SHP77 treated with DMSO at 0.1 percent for 48 hours (cell line): ENCODE results near the gene KCNMA1.
"Not testable (repeated sequence)": the region's sequence is repeated elsewhere in the genome, so short reads cannot be mapped to it uniquely, and the experiment has no call there.

Experiments
- DNase-seq: peaks from one replicate; lab custom pipeline; 2025; lab: John Stamatoyannopoulos, UW

Gene KCNMA1

DNA sequence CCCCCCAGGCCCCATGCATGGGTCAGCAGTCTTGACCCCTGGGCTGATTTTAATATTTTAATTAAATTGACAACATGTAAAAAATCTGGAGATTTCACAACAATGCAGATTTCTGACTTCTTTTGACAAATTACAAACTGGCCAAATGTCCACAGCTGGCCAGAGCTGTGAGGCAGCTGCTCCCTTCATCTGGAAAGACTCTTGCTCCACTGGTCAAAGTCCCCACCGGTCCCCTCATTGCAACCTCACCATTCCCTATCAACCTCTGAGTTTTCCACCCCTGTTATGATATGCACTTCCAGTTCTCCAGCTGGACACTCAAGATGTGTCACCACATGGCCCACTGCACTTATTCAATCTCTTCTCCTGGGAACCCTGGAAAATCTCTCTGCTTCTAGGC lies 266.2 kb downstream of the KCNMA1 start:
- DNase-seq: no peak

DNA sequence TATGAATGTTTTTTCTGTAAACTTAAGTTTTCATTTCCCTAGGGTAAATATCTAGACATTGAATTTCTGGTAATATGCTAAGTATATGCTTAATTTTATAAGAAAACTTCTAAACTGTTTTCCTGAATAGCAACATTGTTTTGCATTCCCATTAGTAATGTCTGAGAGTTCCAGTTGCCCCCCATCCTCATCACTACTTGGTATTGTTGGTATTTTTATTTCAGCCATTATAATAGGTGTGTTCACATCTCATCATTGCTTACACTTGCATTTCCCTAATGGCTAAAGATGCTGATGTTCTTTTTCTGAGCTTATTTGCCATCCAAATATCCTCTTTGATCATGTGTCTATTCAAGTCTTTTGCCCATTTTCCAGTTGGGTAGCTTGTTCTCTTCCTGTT lies 269.6 kb downstream of the KCNMA1 start:
- DNase-seq: no peak

DNA sequence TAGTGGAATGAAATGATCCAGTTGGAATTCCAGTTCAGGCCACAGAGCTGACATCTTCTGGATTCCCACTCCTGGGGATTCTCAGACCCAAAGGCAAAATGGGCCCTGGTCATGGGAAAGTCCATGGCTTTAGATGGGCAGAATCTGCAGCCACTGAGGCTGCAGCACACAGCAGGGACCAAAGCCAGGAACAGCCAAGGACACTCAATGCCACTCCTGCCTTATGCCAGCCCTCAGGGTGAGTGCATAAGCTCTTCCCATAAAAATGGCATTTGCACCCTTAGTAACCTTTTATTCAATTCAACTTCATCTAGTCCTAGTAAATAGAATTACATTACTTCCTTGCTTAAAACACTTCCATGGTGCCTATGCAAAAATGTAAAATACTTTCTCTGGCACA lies 274.4 kb downstream of the KCNMA1 start:
- DNase-seq: no peak

DNA sequence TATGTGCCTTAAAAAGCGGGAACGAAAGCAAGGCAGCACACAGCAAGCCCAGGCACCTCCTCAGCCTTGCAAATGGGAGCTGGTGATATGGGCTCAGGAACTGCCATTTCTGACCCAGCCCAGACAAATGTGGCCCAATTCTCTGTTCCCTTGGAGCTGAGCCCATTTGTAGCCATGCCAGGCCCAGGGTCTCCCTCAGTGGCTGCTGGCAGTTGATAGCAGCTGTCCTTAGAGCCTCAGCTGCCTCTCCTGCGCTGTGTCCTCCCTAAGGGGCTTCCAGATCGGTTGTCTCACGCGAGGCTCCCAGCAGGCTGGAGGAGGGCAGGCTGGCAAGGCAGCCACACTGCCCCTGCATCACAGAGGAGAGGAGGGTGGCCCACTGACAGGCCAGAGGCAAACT lies 275.8 kb downstream of the KCNMA1 start:
- DNase-seq: no peak

DNA sequence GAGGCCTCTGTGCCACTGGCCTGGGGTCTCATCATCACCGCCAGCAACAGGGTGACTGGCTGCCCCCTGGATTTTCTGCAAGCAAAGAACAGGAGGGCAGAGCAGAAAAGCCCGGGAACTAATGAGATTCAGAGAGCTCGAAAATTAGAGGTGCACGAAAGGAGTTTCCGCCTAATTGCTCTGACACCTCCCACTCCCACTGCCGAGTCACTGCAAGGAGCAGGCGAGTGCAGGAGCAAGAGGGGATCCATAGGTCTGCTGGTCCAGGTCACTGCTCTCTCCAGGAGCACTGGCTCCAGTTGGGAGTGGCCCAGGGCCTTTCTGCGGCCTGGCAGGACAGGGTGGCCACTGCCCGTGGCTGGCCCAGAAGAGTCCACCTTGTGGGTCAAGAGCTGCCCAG lies 276.2 kb downstream of the KCNMA1 start:
- no peak for DNase-seq

DNA sequence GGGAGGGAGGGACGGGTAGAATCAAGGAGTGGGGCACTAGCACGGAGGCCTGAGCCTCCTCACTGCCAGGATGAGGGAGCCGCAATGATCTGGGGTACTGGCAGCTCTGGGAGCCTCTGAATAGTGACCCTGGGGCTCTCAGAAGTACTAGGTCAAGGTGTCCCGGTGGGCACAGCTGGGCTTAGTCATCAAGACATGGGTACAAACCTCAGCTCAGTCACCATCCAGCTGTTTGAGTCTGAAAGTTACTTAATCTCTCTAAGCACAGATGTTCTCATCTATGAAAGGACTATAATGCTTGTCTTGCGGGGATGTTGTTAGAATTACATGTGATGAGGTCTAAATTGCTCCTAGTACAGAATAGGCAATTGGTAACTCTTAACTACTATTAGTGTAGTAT lies 276.8 kb downstream of the KCNMA1 start:
- DNase-seq: no peak

DNA sequence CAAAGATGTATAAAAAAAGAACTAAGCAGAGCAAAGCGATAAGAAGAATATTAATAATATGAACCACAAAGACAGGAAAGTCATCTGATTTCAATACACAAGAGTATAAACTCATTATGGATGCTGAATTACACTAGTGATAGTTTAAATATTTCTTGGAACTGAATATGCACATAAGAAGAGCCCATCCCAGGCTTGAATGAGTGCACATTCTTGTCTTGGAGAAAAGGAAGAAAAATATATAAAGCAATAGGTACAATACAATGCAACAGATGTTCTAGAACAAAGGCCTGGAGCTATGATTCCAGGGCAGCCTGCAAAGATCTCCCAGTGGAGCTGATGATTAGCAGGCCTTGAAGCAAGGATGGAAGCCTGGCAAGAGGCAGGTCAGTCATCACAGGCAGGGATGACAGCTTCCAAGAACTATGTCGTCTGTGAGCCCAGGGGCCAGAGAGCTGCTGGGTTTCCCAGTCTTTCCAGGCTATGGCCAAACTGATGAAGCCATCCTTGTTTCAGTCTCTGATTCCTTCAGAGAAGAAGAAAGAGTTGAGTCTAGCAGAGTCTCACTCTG lies 277.6 kb downstream of the KCNMA1 start:
- no peak for DNase-seq

DNA sequence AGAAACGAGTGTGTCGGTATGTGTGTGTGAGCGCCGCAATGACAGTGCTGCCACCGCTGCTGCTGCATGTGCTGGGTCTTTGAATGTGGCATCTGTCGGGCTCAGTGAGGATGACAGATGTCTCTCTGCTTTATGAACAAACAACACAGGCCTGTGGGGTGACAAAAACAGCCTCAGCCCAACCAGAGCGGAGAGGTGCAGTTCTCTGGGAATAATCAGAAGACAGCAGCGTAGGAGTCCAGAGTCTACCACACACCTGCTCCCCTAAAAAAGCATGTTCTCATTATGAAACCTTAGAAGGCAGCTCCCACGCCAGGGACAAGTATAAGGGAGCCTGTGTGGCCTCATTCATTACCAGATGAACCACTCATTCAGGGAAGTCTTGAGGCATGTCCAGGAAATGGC lies 278.3 kb downstream of the KCNMA1 start:
- DNase-seq: no peak

DNA sequence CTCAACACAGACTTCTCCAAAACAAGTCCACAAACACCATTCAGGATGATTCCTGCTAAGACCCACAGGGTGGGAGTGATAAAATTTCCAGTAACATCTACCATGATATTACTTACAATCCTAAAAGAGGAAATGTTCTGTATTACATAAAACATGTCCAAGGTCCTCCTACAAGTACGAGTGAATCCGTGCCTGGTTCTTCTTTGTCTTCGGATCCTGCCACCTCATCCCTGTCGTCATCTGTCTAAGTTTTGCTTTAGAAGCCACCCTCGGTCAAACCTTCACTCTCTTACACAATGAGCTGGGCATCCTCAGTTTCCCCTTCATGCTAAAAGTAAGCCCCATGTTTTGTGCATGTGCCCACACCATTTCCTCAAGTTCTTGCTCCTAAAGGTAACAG lies 279.0 kb downstream of the KCNMA1 start:
- DNase-seq: no peak

DNA sequence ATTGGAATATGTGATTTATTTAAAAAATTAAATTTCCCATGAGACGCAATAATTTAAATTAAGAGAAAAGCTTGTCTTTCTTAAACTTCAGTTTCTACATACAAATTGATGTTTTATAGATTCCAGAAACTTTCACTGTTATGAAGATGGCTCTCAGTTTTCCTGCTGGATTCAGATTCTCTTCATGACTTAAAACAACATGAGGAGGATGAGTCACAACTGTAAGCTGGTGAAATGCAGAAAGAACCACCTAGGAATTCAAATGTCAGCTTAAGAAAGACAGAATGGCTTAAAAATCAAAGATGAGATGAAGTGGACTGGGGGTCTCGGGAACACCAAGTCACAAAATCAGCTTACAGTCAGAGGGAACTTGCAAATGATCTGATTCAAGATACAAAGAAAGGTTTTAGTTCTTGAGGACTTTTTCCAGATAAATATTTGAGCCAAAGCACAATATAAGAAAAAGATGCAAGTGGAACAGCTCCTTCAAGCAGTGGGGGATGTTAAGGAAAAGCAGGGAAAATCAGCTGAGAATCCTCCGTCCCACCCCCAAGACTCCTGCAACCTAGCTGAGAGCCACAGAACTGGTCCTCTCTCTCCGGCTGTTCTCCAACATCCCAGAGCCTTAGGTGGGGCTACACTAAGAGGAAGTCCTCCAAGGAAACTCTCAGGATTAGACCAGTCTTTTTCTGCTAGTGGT lies 279.8 kb downstream of the KCNMA1 start:
- no peak for DNase-seq

DNA sequence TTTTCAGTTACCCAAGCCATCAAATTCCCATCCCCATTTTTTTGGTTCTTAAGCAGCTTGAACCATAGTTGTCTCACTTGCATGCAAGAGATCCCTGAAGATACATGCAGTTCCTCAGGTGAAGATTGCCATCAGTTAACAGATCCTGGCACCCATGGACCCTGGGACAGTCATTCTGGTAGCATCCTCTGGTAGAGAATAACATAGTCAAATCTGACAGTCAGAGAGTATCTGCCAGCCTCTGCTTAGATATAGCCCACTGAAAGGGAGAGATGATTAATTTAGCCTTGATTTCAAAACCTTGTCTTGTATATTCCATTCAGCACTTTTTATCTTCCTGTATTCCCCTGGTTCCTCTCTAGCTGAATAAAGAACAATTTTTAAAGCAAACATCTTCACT lies 280.4 kb downstream of the KCNMA1 start:
- no peak for DNase-seq

DNA sequence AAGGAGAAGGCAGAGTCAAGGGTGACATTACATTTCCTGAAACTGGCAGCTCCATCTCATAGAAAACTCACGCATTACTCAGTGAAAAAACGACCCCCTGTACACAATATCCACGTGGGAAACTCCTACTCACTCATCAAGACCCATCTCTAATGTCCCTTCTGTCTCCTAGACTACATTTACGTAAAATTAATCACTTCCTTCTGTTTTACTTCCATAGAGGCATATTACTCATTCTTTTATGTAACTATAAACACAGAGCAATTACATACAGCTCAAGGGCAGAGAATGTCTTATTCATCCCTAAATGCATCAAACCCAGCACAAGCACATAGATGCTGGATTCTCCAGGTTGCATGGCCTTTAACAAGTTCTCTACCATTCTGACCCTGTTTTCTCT lies 281.8 kb downstream of the KCNMA1 start:
- DNase-seq: no peak

DNA sequence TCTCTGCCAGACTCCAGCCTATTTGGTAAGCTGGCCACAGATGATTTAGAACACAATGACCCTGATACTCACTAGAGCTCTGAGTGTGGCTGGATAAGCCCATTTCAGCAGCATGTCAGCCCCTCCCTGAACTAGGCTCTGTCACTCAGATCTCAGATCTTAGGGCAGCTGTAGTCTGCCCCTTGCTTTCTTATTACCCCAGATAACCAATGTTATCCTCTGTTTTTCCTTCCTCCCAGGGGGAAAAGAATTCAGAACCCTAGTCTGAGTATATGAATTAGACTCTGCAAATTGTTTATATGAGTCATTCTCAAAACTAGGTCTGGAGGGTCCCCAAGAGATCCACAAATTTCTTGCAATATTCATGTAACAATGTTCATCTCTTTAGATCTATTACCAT lies 286.2 kb downstream of the KCNMA1 start:
- DNase-seq: no peak

DNA sequence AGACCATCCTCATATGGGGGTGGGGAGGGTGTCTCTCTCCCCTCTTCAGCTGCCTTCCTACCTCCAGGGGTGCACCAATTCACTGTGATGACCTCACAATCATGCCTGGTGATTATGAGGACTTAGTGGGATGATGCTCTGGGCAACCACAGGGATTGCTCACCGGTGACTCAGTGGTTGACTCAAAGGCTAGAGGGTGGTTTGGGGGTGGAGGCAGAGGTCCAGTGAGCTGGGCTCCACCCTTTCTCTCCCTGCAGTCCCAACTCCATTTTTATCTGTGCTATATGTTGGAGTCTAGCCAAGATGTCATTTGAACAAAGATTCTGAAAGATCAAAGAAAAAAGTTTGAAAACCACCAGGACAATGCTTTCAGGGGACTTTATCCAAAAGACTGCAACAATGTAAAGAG lies 286.9 kb downstream of the KCNMA1 start:
- no peak for DNase-seq

DNA sequence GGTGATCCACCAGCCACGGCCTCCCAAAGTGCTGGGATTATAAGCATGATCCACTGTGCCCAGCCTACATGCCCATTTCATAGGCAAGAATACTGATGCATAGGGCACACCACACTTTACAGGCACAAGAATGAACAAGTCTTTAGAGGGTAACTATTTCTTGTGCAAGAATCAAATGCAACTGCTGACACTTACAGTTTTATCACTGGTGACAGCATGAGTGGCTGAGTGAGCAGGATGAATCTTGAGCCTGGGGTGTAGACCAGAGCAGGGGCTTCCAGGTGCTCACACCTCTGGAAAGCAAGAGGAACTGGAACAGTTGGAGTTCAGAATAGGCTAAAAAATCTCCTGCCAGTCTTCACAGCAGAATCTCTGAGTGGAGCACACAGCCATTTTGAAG lies 287.5 kb downstream of the KCNMA1 start:
- DNase-seq: no peak

DNA sequence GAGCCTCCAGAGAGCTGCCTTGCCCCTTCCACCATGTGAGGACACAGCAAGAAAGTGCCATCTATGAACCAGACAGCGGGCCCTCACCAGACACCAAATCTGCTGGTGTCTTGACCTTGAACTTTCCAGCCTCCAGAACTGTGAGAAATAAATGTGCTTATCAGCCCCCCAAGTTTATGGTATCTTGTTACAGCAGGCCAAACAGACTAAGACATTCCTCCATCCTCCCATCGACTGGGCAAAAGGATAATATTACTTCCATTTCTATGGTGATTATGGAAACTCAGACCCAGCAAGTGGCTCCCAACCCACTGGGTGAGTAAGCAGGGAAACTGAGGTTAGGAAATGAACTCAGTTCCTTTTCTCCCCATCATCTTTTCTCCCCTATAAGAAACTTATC lies 288.4 kb downstream of the KCNMA1 start:
- no peak for DNase-seq

DNA sequence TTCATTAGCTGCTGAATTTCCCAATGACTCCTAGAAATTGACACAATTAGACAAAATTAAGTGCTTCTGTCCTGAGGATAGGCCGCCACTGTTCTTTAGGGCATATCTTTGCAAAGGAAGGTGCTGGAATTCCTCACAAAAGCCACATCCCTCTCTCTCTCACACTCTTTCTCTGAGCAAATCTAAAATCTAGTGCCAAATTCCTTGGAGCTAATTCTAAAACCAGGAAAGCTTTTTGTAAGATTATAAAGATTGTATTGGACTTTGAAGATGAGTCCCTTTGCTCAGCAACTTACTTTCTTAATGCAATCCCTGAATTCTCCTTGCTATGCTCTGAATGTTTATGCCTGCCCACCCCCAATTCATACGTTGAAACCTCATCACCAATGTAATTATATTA lies 288.9 kb downstream of the KCNMA1 start:
- DNase-seq: no peak

DNA sequence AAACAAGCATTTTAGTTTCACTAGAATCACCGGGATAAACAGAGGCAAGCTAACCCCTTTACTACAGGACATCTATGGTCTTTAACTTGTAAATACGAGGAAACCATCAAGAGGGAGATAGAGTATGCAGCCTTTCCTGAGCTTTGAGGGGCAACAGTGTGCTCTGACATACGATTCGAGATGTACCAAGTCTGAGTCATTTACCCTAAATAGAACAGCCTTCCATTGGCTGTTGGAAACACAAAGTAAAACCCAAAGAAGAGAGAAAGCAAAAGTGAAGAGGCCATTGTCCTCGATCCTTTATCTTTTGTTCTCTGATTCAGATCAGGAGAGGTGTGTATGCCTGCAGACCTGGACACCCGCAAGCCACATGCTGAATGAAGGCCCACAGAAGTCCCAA lies 289.5 kb downstream of the KCNMA1 start:
- no peak for DNase-seq

DNA sequence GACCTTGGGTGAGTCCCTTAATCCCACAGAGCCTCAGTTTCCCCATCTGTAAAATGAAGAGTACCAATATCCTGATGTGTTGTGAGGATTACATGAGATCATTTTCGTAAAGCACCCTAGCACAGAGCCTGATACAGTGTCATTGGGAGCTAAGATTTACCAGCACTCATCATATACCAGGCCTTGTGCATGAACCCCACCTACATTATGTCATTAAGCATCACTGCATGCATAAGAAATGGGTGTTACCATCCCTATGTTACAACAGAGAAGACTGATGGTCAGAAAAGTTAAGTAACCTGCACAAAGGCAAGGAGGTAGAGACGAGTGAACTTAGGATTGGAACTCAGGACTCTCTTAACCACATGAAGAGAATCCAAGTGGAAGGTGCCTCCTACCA lies 290.6 kb downstream of the KCNMA1 start:
- DNase-seq: no peak

DNA sequence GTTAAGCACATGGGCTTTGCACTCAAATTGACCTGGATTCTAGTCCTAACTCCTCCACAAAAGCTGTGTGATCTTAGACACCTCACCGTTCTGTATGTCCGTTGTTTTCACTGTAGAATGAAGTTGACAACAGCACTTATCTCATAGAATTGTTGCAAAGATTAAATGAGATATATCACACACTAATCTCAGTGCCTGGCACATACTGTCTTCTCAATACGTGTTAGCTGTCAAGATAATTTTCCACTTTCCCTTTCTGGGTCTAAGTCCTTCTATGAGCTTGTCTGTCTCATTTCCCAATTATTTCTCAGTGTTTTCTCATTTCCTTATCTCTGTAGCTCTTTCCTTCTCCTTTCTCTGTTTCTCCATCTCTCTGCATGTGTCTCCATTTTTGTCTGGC lies 296.6 kb downstream of the KCNMA1 start:
- no peak for DNase-seq

DNA sequence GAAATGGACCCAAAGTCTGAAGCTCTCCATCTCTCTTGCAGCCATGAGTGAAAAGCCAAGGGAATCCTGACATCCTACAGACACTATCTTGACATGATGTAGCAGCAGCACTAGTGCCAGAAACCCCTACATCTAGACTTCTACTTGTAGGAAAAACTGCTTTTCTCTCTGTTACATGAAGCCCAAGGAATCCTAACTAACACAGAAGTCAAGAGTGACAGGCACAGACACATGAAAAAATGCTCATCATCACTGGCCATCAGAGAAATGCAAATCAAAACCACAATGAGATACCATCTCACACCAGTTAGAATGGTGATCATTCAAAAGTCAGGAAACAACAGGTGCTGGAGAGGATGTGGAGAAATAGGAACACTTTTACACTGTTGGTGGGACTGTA lies 297.7 kb downstream of the KCNMA1 start:
- DNase-seq: not testable (repeated sequence)

DNA sequence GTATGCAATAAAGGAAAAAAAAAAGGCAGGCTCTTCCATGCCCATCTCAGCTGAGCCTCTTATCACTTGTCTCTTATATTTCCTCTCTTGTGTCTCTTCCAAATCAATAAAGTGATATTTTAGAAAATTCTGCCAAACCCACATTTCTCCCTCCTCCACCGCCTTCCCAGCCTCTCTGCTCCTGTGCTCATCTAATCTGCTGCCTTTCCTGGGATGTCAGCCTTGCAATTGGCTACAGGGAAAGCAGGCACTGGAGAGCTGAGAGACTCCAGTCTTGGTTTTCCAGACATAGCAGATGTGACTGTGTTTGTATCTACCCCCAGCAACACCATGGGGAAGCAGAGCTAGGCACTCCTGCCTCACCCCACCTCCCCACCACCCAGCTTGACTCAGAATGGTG lies 298.4 kb downstream of the KCNMA1 start:
- DNase-seq: no peak

DNA sequence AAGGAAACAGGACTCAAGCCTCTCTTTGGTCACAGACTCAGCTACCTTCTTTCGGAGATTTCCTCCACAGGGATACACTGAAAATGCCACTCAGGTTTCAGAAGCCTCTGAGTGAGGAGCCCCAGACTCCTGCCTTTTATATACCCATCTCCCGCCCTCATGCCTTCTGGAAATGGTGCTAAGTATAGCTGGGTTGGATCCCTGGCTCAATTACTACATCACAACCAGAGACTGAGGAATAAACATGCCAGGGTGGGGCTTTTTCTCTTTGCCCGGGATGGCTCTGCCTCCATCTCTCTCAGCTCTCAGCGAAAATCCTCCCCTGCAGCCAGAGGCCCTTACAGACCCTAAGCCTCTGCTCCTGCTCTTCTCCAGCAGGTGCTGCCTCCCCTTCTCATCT lies 299.5 kb downstream of the KCNMA1 start:
- no peak for DNase-seq

DNA sequence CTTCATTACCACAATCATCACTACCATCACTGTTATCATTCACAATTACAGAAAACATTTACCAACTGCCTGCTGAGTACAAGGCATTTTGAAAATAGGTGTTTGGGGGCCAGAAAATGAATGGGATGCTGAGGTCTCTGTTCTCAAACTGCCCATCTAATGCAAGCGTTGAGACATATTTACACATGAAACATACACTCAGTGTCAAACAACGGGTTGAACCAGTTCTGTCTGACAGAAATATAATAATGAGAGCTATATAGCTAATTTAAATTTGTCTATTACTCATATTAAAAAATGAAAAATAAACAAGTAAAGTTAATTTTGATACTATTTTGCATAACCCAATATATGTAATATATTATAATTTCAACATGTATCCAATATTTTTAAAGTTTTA lies 303.1 kb downstream of the KCNMA1 start:
- no peak for DNase-seq
